Measurements from ENCODE around the gene TUBGCP5. TPM values are rescaled to one million over a fixed set of nuclear protein-coding genes. Genes with fewer than 3 reads are reported as not detected.

Gene TUBGCP5
- total RNA-seq, 1 experiment from 2014 or later, result 18.8 TPM

- no peak for DNase-seq (ENCODE audit: low spot score)
- H3K4me1 Mint-ChIP-seq, result no peaks in the 10 kb centered on the region
- no peak overlapping the region for H3K27ac Mint-ChIP-seq
- peaks cover 46% of the 10 kb centered on the region for H3K36me3 Mint-ChIP-seq
- POLR2A ChIA-PET, result no interaction called here
- no peaks in the 10 kb centered on the region for H3K9me3 Mint-ChIP-seq
- ATAC-seq, result no peak
- no peak overlapping the region for H3K4me3 Mint-ChIP-seq
- no peak for TF ChIP-seq ZSCAN18 (CRISPR knock-in tag; IDR thresholded peaks at IDR 0.05)
- no peak for TF ChIP-seq USF1 (CRISPR knock-in tag; IDR thresholded peaks at IDR 0.05)
- no peak for TF ChIP-seq NFATC4 (CRISPR knock-in tag; IDR thresholded peaks at IDR 0.05)
- TF ChIP-seq MYBL2 (CRISPR knock-in tag; IDR thresholded peaks at IDR 0.05), result no peak
- no peak for TF ChIP-seq CREB1 (CRISPR knock-in tag; IDR thresholded peaks at IDR 0.05)
- TF ChIP-seq FOXP4 (CRISPR knock-in tag; IDR thresholded peaks at IDR 0.05), result no peak
- CTCF ChIA-PET, result interaction anchor here (1.0 kb wide), 1 partner anchor 22 kb away, joined by 3 read pairs; no protein-coding TSS in a partner anchor
- H3K27me3 Mint-ChIP-seq (ENCODE audit: low read depth), result no peaks in the 10 kb centered on the region
Measured at GRCh38 chr15:23014394-23015000, 24.9 kb downstream of the TUBGCP5 start.

GRCh38 chr15:23013681-23014080, 25.7 kb downstream of the TUBGCP5 start:
- ChIA-PET CTCF (interaction anchor here (1.0 kb wide), 1 partner anchor 22 kb away, joined by 3 read pairs; no protein-coding TSS in a partner anchor), POLR2A (interaction anchor here (0.5 to 0.6 kb wide), 2 partner anchors 135 to 375 kb away, joined by 3 read pairs; no protein-coding TSS in a partner anchor)
- Mint-ChIP-seq H3K4me1 (no peaks in the 10 kb centered on the region), H3K36me3 (peaks cover 44% of the 10 kb centered on the region), H3K27me3 (ENCODE audit: low read depth) (no peaks in the 10 kb centered on the region), H3K27ac (no peak overlapping the region), H3K4me3 (no peak overlapping the region), H3K9me3 (no peaks in the 10 kb centered on the region)
- DNase-seq (ENCODE audit: low spot score), result no peak
- no peak for ATAC-seq
- no peak for TF ChIP-seq MXD4 (CRISPR knock-in tag; IDR thresholded peaks at IDR 0.05; ENCODE audit: borderline replicate concordance)
- no peak for TF ChIP-seq HMGXB4 (CRISPR knock-in tag; IDR thresholded peaks at IDR 0.05)
- TF ChIP-seq AFF4 (CRISPR knock-in tag; IDR thresholded peaks at IDR 0.05; ENCODE audit: borderline replicate concordance), result no peak
- no peak for TF ChIP-seq ETV6 (CRISPR knock-in tag; IDR thresholded peaks at IDR 0.05)
- TF ChIP-seq MYBL2 (CRISPR knock-in tag; IDR thresholded peaks at IDR 0.05), result no peak
- TF ChIP-seq NR2C2 (CRISPR knock-in tag; IDR thresholded peaks at IDR 0.05), result no peak
- no peak for TF ChIP-seq FOXJ3 (CRISPR knock-in tag; IDR thresholded peaks at IDR 0.05; ENCODE audit: borderline replicate concordance)
- no peak for TF ChIP-seq ZNF532 (CRISPR knock-in tag; IDR thresholded peaks at IDR 0.05; ENCODE audit: borderline replicate concordance)
- no peak for TF ChIP-seq TEAD1 (CRISPR knock-in tag; IDR thresholded peaks at IDR 0.05)
- TF ChIP-seq OVOL2 (CRISPR knock-in tag; IDR thresholded peaks at IDR 0.05; ENCODE audit: borderline replicate concordance), result no peak
- TF ChIP-seq GRHL2 (CRISPR knock-in tag; IDR thresholded peaks at IDR 0.05; ENCODE audit: insufficient replicate concordance, severe bottlenecking), result no peak
- TF ChIP-seq ZNF317 (CRISPR knock-in tag; IDR thresholded peaks at IDR 0.05; ENCODE audit: borderline replicate concordance, low read depth), result no peak

All from WTC11 (cell line).